Fibroblast of lung (primary cell): Measurements from ENCODE around the gene CIART.

ENCODE experiments used
- EZH2 ChIP-seq: IDR thresholded peaks from 2 replicates; pipeline ENCODE4 v1.5.1; 2012; ENCODE audit warnings: low read length, control low read depth, mild to moderate bottlenecking; ENCODE audit errors: missing control alignments
- TF ChIP-seq, protein P1 (sequence below), 2 donors: IDR thresholded peaks in 1 of 2; conservative IDR thresholded peaks in 1 of 2; 1 replicate in 1 of 2; 2 replicates in 1 of 2; pipeline ENCODE4 v1.5.1; 2011 to 2012; ENCODE audit warnings: low read length in 2 of 2, control low read depth in 1 of 2, inconsistent platforms in 1 of 2, low read depth in 1 of 2, mild to moderate bottlenecking in 1 of 2

DNA sequence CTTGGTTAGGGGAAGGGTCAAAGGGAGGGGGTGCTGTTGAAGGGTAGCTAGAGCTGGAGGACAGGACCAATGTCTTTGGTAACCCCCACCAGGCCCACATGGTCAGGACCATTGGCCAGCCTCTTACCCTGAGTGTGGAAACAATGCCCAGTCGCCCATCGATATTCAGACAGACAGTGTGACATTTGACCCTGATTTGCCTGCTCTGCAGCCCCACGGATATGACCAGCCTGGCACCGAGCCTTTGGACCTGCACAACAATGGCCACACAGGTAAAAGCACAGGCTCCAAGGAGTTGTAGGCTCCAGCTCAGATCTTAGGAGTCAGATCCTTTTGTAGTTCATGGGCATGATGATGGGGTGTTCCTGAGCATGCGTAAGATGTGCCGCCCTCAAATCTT is 21.0 kb upstream of the CIART start:
- no peak for TF ChIP-seq EZH2
- TF ChIP-seq, protein P1, sequence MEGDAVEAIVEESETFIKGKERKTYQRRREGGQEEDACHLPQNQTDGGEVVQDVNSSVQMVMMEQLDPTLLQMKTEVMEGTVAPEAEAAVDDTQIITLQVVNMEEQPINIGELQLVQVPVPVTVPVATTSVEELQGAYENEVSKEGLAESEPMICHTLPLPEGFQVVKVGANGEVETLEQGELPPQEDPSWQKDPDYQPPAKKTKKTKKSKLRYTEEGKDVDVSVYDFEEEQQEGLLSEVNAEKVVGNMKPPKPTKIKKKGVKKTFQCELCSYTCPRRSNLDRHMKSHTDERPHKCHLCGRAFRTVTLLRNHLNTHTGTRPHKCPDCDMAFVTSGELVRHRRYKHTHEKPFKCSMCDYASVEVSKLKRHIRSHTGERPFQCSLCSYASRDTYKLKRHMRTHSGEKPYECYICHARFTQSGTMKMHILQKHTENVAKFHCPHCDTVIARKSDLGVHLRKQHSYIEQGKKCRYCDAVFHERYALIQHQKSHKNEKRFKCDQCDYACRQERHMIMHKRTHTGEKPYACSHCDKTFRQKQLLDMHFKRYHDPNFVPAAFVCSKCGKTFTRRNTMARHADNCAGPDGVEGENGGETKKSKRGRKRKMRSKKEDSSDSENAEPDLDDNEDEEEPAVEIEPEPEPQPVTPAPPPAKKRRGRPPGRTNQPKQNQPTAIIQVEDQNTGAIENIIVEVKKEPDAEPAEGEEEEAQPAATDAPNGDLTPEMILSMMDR (conservative IDR thresholded peaks at IDR 0.05 in 1 of 2, IDR thresholded peaks at IDR 0.05 in 1 of 2; ENCODE audit: low read depth in 1 of 2, low read length in 2 of 2), result no peak
